Endothelial cell of umbilical vein (primary cell): ENCODE results near the gene KIAA0753. TPM values are rescaled to one million over a fixed set of nuclear protein-coding genes. Genes with fewer than 3 reads are reported as not detected.
A peak's percentile ranks its signal among the peaks of the same experiment; 100 is the strongest.

Experiments
- Bru-seq: library from RNA; stranded (reverse); fragments of 400-500 nt; gene quantifications from one replicate; lab custom pipeline; 2021; lab: Mats Ljungman, UMichigan
- BruChase-seq, 2 experiments: library from RNA; stranded (reverse); fragments of 400-500 nt; gene quantifications; one replicate each; lab custom pipeline; 2021; lab: Mats Ljungman, UMichigan
- BruUV-seq: library from RNA; stranded (reverse); fragments of 400-500 nt; replicated peaks from 2 replicates; lab custom pipeline; 2021; lab: Mats Ljungman, UMichigan
- CTCF ChIA-PET: fragments of 300-600, 350-600 bp; sonication (Branson Sonifier 250); formaldehyde crosslinking; loops from one replicate; lab custom pipeline; 2021; ENCODE audit warnings: antibody characterized with exemption, inconsistent platforms; lab: Charles Lee
- POLR2A ChIA-PET: fragments of 300-600, 350-600 bp; sonication (Branson Sonifier 250); formaldehyde crosslinking; loops from one replicate; lab custom pipeline; 2021; ENCODE audit warnings: antibody characterized with exemption, inconsistent platforms; lab: Charles Lee
- DNase-seq: peaks from one replicate; pipeline ENCODE4 v3.0.0-alpha.2; 2011; ENCODE audit warnings: low read depth, low spot score
- FAIRE-seq: peaks from 2 replicates; lab custom pipeline; 2011; peaks lifted over from hg19 to GRCh38; lab: Jason Lieb, UNC
- H2AFZ ChIP-seq: 2 replicates; pipeline ENCODE4 v1.6.0; 2012; ENCODE audit warnings: low read depth, low read length, control low read depth, inconsistent platforms
- H3K27ac ChIP-seq: 2 replicates; pipeline ENCODE4 v1.5.1; 2011; ENCODE audit warnings: low read depth, mild to moderate bottlenecking, control low read depth, low read length, moderate library complexity; ENCODE audit not compliant: insufficient read depth
- H3K27me3 ChIP-seq, 2 experiments: 2 replicates each; pipeline versions ENCODE4 v1.6.0 to v1.6.1; 2011; ENCODE audit warnings: low read length in 2 of 2, mixed read lengths in 1 of 2; ENCODE audit not compliant: control insufficient read depth in 2 of 2, insufficient read depth in 2 of 2
- H3K36me3 ChIP-seq, 2 experiments: 2 replicates in 1 of 2; 3 replicates in 1 of 2; pipeline ENCODE4 v1.5.1; 2011; ENCODE audit warnings: low read length in 2 of 2, mild to moderate bottlenecking in 1 of 2, moderate library complexity in 1 of 2; ENCODE audit not compliant: control insufficient read depth in 2 of 2, insufficient read depth in 2 of 2; ENCODE audit errors: extremely low read depth in 1 of 2
- H3K4me1 ChIP-seq: 3 replicates; pipeline ENCODE4 v1.5.1; 2011; ENCODE audit warnings: mild to moderate bottlenecking, low read length; ENCODE audit not compliant: control insufficient read depth, insufficient read depth; ENCODE audit errors: extremely low read depth
- H3K4me2 ChIP-seq: 2 replicates; pipeline ENCODE4 v1.6.1; 2011; ENCODE audit warnings: low read length, control low read depth, mixed read lengths; ENCODE audit not compliant: insufficient read depth
- H3K4me3 ChIP-seq, 3 experiments: fragments of 200-600 bp in 1 of 3; sonication (generic), shearing (Covaris generic) in 1 of 3; replicated peaks in 1 of 3; 2 replicates each; pipeline ENCODE4 v1.5.1; 2011 to 2016; ENCODE audit warnings: control low read depth in 3 of 3, low read length in 3 of 3, mild to moderate bottlenecking in 2 of 3, inconsistent platforms in 1 of 3, low read depth in 1 of 3, moderate library complexity in 1 of 3; ENCODE audit not compliant: insufficient read depth in 1 of 3
- H3K79me2 ChIP-seq: 2 replicates; pipeline ENCODE4 v1.6.0; 2012; ENCODE audit warnings: low read length, inconsistent platforms; ENCODE audit not compliant: control insufficient read depth, insufficient read depth
- H3K9ac ChIP-seq: replicated peaks from 2 replicates; pipeline ENCODE3; 2011; ENCODE audit warnings: low read length, control low read depth; ENCODE audit not compliant: insufficient read depth; ENCODE audit errors: extremely low read depth
- H3K9me1 ChIP-seq: replicated peaks from 3 replicates; pipeline ENCODE4 v1.6.0; 2011; ENCODE audit warnings: mild to moderate bottlenecking, low read length; ENCODE audit not compliant: control insufficient read depth, insufficient read depth; ENCODE audit errors: extremely low read depth
- H3K9me3 ChIP-seq: replicated peaks from 2 replicates; pipeline ENCODE4 v1.5.1; 2012; ENCODE audit warnings: low read length, inconsistent platforms; ENCODE audit not compliant: control insufficient read depth, insufficient read depth
- H4K20me1 ChIP-seq: replicated peaks from 2 replicates; pipeline ENCODE3; 2011; ENCODE audit warnings: mild to moderate bottlenecking, low read length; ENCODE audit not compliant: control insufficient read depth, insufficient read depth; ENCODE audit errors: extremely low read depth
- EZH2 ChIP-seq: IDR thresholded peaks from 2 replicates; pipeline ENCODE4 v1.6.1; 2012; ENCODE audit warnings: borderline replicate concordance, low read depth, mild to moderate bottlenecking, moderate library complexity, low read length, inconsistent platforms; ENCODE audit not compliant: severe bottlenecking
- FOS ChIP-seq: IDR thresholded peaks from 2 replicates; pipeline ENCODE4 v1.6.1; 2011; ENCODE audit warnings: mild to moderate bottlenecking, low read length, moderate library complexity, borderline replicate concordance; ENCODE audit not compliant: insufficient read depth
- GATA2 ChIP-seq: IDR thresholded peaks from 2 replicates; pipeline ENCODE4 v1.7.0; 2011; ENCODE audit warnings: low read depth, mild to moderate bottlenecking, moderate library complexity, mixed read lengths, low read length; ENCODE audit not compliant: insufficient read length, insufficient read depth
- JUN ChIP-seq: IDR thresholded peaks from 2 replicates; pipeline ENCODE4 v1.6.1; 2011; ENCODE audit warnings: borderline replicate concordance, low read depth; ENCODE audit not compliant: insufficient read length, insufficient read depth
- MYC ChIP-seq: IDR thresholded peaks from one replicate; pipeline ENCODE4 v1.6.1; 2011; ENCODE audit warnings: mild to moderate bottlenecking, low read depth, low read length
- POLR2A ChIP-seq: IDR thresholded peaks from 2 replicates; pipeline ENCODE4 v1.6.1; 2012; ENCODE audit warnings: low read depth, mild to moderate bottlenecking, control low read depth, low read length
- POLR2AphosphoS5 ChIP-seq: IDR thresholded peaks from 2 replicates; pipeline ENCODE4 v1.6.1; 2012; ENCODE audit warnings: low read depth, mild to moderate bottlenecking, control low read depth, low read length, moderate library complexity; ENCODE audit not compliant: insufficient read depth
- dilution Hi-C: fragments of 300-500 bp; cut with MboI; formaldehyde crosslinking; loops from one replicate; pipeline ENCODE4 v1.15.0; 2019; ENCODE audit warnings: low sequenced_read_pairs; ENCODE audit not compliant: extremely low pct_ligation_motif_present
- intact Hi-C: fragments of 100-400 bp; cut with micrococcal nuclease; formaldehyde crosslinking; loops from one replicate; pipeline ENCODE4 v1.10.0; 2022
- long read RNA-seq: library from polyadenylated mRNA; stranded (forward); transcript quantifications from one replicate; pipeline ENCODE4 v2.0.0, GENCODE V29; 2021
- polyA minus RNA-seq, 3 experiments: library from RNA; depleted of rRNA, polyadenylated mRNA; stranded (reverse); fragments of >200 nt; gene quantifications; 1 replicate in 1 of 3; 2 replicates in 2 of 3; pipeline ENCODE4 v1.2.3, GENCODE V29; 2011
- polyA plus RNA-seq, 4 experiments: library from polyadenylated mRNA; depleted of rRNA in 3 of 4; stranded (reverse) in 3 of 4; unstranded in 1 of 4; fragments of >200 nt; gene quantifications; 2 replicates each; pipeline versions ENCODE4 v1.2.1 to v1.2.3, GENCODE V29; 2011 to 2012; ENCODE audit warnings: missing spikeins in 1 of 4
- total RNA-seq: library from RNA; stranded (reverse); gene quantifications from 2 replicates; pipeline ENCODE4 v1.2.3, GENCODE V29; 2021
- TF ChIP-seq, protein P1 (sequence below): IDR thresholded peaks from 2 replicates; pipeline ENCODE4 v1.6.1; 2011; ENCODE audit not compliant: insufficient read depth, insufficient read length
- TF ChIP-seq, protein P2 (sequence below), 2 donors: IDR thresholded peaks; 1 replicate in 1 of 2; 2 replicates in 1 of 2; pipeline ENCODE4 v1.5.1; 2011; ENCODE audit warnings: low read length in 2 of 2, mild to moderate bottlenecking in 2 of 2, moderate library complexity in 2 of 2, control low read depth in 1 of 2, inconsistent platforms in 1 of 2, low read depth in 1 of 2; ENCODE audit not compliant: insufficient read depth in 1 of 2; ENCODE audit errors: extremely low read depth in 1 of 2

Gene KIAA0753
- 20.1 and 23.9 TPM in 2 replicates for total RNA-seq
- polyA plus RNA-seq = 3.7 and 5.3 TPM in 2 replicates
- 5.6 and 6.3 TPM in 2 replicates for polyA plus RNA-seq (2011; cell fraction: cytosol; rRNA removed)
- 36.4 and 36.7 TPM in 2 replicates for polyA plus RNA-seq (2011; cell fraction: nucleus; rRNA removed)
- polyA plus RNA-seq (2012) = 15.5 and 16.5 TPM in 2 replicates
- polyA minus RNA-seq = 8.6 and 14.6 TPM in 2 replicates
- 6.1 TPM for polyA minus RNA-seq (2011; cell fraction: cytosol; rRNA and poly(A)+ RNA removed)
- polyA minus RNA-seq (2011; cell fraction: nucleus; rRNA and poly(A)+ RNA removed) = 16.4 and 31.4 TPM in 2 replicates
- Bru-seq, nascent RNA = percentile 76 among the genes with signal in this experiment
- BruChase-seq, experiment 1, labeled RNA remaining after a 6-hour chase = percentile 74 among the genes with signal in this experiment
- BruChase-seq, experiment 2, labeled RNA remaining after a 2-hour chase = percentile 83 among the genes with signal in this experiment
- long read RNA-seq, full-length matches to known transcripts = 3 of 9 reads
- long read RNA-seq, partial matches to known transcripts = 2 of 9 reads
- long read RNA-seq, other reads (novel, unspliced or antisense) = 4 of 9 reads

DNA sequence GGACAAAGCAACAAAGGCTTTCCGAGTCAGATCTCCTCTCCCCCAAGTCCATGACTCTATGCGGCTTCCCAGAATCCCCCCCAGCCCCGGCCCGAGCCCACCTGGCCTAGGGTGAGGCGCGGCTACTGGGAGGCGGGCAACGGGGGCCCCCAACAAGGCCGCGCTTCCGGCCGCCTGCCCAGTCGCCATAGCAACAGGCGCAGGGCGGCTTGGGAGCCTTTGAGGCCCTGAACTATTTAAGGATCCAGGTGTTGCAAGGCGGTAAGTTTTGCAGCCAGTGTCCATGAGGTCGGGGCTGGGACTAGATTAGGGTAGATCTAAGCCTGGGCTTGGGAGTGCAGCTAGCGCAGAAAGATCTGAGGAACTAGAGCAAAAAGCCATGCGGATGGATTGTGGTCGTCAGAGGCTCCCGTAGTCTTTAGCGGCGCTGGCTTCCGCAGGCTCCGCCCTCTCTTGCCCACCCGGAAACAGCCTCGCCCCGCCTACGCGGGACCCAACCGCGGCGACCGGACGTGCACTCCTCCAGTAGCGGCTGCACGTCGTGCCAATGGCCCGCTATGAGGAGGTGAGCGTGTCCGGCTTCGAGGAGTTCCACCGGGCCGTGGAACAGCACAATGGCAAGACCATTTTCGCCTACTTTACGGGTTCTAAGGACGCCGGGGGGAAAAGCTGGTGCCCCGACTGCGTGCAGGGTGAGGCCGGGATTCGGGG is at the start of gene KIAA0753, which contains the start of gene TXNDC17:
Gene KIAA0753 (minus strand): TSS at position 176 of the 711 bp plus-strand sequence. CDS start 5,608 bp downstream, outside the sequence.
Gene TXNDC17 (plus strand): TSS at position 525 of the 711 bp plus-strand sequence. CDS start 23 bp downstream, at position 548.
- CTCF ChIA-PET = interaction anchor here (0.9 to 5.2 kb wide), 5 partner anchors 14 to 204 kb away, joined by 3 to 38 read pairs (median 3); no protein-coding TSS in a partner anchor
- Histone ChIP-seq H3K9ac (peak within 1 kb of the TSS; percentile 68), H3K4me1 (peaks cover 15% of the 10 kb centered on the region), H3K4me3 (peak within 1 kb of the TSS; percentile 44 to 86 (median 70)), H3K27me3 (no peaks in the 10 kb centered on the region), H3K79me2 (peaks cover 36% of the 10 kb centered on the region), H3K9me1 (no peaks in the 10 kb centered on the region), H3K27ac (peak within 1 kb of the TSS; percentile 83), H3K4me2 (peak within 1 kb of the TSS; percentile 91), H3K9me3 (no peaks in the 10 kb centered on the region), H3K36me3 (peaks cover 5% of the 10 kb centered on the region in 2 experiments), H4K20me1 (no peaks in the 10 kb centered on the region), H2AFZ (peak within 1 kb of the TSS; percentile 99)
- FAIRE-seq (peak; percentile 94), DNase-seq (peak; percentile 96)
- intact Hi-C loops = loop anchor here (1.0 to 10.0 kb wide), 5 partner anchors 11 to 1056 kb away; partner anchors contain the start of genes C17orf100, MED31 and NLRP1
- dilution Hi-C loops = no loop called here
- no peak for TF ChIP-seq JUN
- TF ChIP-seq EZH2 = no peak
- TF ChIP-seq POLR2AphosphoS5 = peak; percentile 93
- peak; percentile 33 for TF ChIP-seq MYC
- no peak for TF ChIP-seq GATA2
- peak; percentile 98 for TF ChIP-seq POLR2A
- TF ChIP-seq FOS = no peak
- TF ChIP-seq, protein P1, sequence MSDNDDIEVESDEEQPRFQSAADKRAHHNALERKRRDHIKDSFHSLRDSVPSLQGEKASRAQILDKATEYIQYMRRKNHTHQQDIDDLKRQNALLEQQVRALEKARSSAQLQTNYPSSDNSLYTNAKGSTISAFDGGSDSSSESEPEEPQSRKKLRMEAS = peak; percentile 42
- TF ChIP-seq, protein P2, sequence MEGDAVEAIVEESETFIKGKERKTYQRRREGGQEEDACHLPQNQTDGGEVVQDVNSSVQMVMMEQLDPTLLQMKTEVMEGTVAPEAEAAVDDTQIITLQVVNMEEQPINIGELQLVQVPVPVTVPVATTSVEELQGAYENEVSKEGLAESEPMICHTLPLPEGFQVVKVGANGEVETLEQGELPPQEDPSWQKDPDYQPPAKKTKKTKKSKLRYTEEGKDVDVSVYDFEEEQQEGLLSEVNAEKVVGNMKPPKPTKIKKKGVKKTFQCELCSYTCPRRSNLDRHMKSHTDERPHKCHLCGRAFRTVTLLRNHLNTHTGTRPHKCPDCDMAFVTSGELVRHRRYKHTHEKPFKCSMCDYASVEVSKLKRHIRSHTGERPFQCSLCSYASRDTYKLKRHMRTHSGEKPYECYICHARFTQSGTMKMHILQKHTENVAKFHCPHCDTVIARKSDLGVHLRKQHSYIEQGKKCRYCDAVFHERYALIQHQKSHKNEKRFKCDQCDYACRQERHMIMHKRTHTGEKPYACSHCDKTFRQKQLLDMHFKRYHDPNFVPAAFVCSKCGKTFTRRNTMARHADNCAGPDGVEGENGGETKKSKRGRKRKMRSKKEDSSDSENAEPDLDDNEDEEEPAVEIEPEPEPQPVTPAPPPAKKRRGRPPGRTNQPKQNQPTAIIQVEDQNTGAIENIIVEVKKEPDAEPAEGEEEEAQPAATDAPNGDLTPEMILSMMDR (IDR thresholded peaks at IDR 0.05; ENCODE audit: extremely low read depth in 1 of 2, insufficient read depth in 1 of 2, low read depth in 1 of 2, low read length in 2 of 2) = no peak
- POLR2A ChIA-PET = no interaction called here
- BruUV-seq = no TSS peak
